ENCODE measurements around the gene LATS2. TPM values are rescaled to one million over a fixed set of nuclear protein-coding genes. Genes with fewer than 3 reads are reported as not detected.
"Not testable (repeated sequence)": the region's sequence is repeated elsewhere in the genome, so short reads cannot be mapped to it uniquely, and the experiment has no call there.

LATS2 gene
- total RNA-seq, 1 donor from 2014 or later: 7.1 TPM

GRCh38 chr13:20953245-20953931 is 108.0 kb downstream of the LATS2 start:
- ATAC-seq: no peak

GRCh38 chr13:20952838-20953237 is 108.5 kb downstream of the LATS2 start:
- no peak for ATAC-seq

- ATAC-seq: not testable (repeated sequence)
Measured at GRCh38 chr13:20948001-20948400, 113.4 kb downstream of the LATS2 start.

- ATAC-seq: no peak
Measured at GRCh38 chr13:20945952-20946383, 115.4 kb downstream of the LATS2 start.

GRCh38 chr13:20942938-20943559 is 118.3 kb downstream of the LATS2 start:
- no peak for ATAC-seq

DNA sequence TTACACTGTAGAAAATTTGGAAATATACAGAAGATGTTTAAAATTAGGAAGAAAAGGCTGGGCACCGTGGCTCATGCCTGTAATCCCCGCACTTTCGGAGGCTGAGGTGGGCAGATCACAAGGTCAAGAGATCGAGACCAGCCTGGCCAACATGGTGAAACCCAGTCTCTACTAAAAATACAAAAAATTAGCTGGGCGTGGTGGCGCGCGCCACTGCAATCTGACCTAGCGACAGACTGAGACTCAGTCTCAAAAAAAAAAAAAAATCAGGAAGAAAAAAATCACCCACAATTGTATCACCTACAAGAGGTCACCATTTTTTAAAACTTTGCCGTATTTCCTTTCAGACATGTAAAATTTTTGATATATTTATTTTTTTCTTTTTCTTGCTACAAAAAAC is 120.9 kb downstream of the LATS2 start:
- not testable (repeated sequence) for ATAC-seq

DNA sequence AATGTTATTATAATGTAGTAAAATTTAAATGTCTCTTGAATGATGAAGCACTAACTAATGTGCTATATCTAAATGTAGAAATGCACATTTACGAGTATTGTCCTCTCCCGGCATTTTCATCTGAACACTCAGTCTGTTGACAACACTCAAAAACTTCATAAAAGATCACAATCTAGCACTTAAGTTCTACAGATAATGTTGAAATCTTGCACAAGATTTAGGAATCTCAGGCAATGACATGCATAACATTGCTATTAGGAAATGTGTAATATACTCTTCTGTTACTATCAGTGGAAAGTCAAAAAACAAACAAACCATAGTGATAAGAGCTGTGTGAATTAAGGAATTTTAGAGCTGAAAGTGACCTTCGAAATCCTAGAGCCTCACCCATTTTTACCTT is 121.3 kb downstream of the LATS2 start:
- no peak for ATAC-seq

- no peak for ATAC-seq
Measured at GRCh38 chr13:20939662-20940061, 121.7 kb downstream of the LATS2 start.

DNA sequence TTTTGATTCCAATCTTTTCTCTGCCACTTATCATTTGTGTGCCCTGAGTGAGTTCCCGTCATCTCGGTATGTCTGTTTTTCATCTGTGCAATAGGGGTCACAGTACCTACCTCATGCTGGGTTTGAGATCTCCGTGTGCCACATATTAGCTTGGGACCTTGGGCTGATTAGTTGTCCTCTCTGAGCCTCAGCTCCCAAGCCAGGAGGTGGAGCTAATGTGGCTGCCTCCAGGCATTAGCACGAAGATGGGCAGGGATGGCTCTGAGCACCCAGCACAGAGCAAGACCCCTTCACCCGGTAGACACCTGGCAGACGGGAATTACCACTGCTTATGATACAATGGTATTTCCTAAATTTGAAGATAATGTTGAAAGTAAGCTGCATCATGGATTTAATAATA is 123.1 kb downstream of the LATS2 start:
- ATAC-seq: no peak

GRCh38 chr13:20927596-20928257 is 133.7 kb downstream of the LATS2 start:
- ATAC-seq: no peak

GRCh38 chr13:20925395-20925790 is 136.0 kb downstream of the LATS2 start:
- ATAC-seq: not testable (repeated sequence)

DNA sequence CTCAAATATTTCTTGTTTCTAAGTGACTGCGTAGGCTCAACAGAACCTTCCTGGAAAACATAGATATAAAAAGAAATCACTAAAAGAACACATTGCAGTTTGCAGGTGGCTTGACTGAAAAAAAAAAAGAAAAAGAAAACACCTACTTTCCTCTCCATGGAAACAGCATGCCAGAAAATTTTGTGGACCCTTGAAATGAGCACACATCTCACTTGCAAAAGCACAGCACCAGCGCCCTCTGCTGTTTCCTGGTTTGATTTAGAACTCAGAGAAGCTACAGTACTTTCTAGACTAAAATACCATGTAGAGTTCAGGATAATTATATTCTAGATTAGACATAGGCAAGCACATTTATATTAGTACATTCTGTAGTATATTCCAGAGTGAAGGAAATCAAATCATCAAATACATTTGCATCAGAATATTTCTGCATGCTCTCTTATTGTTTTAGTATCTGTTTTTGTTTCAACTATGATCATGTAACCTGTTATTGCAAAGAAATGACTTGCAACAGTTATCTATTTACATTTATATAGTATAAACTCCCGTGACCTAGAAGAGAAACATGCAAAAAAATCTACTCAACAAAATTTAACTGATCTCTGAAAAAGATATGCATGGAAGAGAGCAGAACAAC is 136.5 kb downstream of the LATS2 start:
- ATAC-seq: no peak

- ATAC-seq: no peak
Measured at GRCh38 chr13:20923272-20923671, 138.1 kb downstream of the LATS2 start.

Other genes with a start within 250 kb of the LATS2 start
- gene XPO4, start 158.8 kb downstream of the LATS2 start, total RNA-seq: 11.8 TPM
- 180 TPM for gene SAP18, start 78.5 kb upstream of the LATS2 start, total RNA-seq
- 7.7 TPM for gene SKA3, start 115.0 kb upstream of the LATS2 start, total RNA-seq
- gene MRPL57, start 115.1 kb upstream of the LATS2 start, total RNA-seq: 14.0 TPM

Measured in esophagus mucosa (tissue), 1 donor.